Measurements from ENCODE around the gene SCN4A. TPM values are rescaled to one million over a fixed set of nuclear protein-coding genes. Genes with fewer than 3 reads are reported as not detected.

Gene SCN4A
- total and polyA plus RNA-seq, 2 of the 13 experiments (the other 11 are each of a cell fraction or from before 2014, with no cell fraction given): 0.02 to 0.03 TPM

DNA sequence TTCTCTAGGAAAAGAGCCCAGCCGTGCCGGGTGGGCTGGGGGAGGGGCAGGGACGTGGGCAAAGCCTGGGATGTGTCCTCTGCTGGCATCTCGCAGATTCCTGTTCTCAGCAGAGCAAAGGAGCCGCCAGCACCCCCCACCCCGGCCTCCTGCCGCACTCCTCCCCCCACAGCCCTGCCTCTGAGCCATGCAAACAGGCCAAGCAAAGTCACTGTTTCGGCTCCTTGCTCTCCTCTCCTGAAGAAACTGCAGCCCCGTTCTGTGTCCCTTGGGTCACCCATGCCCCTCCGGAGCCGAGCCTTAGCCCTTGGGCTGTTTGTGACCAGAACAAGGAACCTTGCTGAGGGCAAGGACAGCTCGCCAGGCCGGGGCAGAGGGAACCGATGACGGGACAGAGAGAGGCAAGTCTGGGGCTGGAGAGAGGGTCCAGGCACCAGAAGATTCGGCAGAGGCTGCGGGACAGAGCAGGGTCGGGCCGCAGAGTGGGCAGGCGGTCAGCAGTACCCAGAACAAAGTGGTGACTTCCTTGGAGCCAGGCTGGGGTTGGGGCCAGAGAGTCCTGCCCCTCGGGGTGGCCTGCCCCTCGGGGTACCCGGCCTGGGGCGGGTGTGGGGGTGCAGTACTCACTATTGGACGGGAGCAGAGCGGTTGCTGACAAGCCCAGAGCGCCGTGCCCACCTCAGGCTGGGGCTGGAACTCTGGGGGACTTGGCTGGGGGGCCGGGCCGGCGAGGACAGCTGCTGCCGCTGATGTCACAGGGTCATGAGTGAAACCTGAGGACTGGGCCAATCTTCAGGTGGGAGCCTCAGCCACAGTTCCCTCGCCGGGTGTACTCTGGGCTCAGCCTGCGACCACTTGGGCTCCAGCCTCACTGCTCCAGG is 16.3 kb upstream of the SCN4A start:
- BruUV-seq (replicated peaks): no TSS peak
- ATAC-seq: peak; percentile 25
- no peaks in the 10 kb centered on the region for H3K9me3 ChIP-seq (ENCODE audit: low read length)
- no peaks in the 10 kb centered on the region for H3K79me2 ChIP-seq (ENCODE audit: insufficient read depth, low read length)
- intact Hi-C loops (cut with micrococcal nuclease; ENCODE audit: unreplicated experiment): no loop called here
- in situ Hi-C loops (cut with HindIII; ENCODE audit: extremely low pct_ligation_motif_present, low pct_unique_long_range_greater_than_20kb): no loop called here
- H3K27ac ChIP-seq (ENCODE audit: extremely low read length, insufficient read depth, low read length): no peak overlapping the region
- no peak overlapping the region for H3K9ac ChIP-seq (ENCODE audit: insufficient read depth, low read depth, low read length)
- peaks cover 19 to 55% of the 10 kb centered on the region in 2 experiments; a peak in 4 of 5 replicates for H3K27me3 ChIP-seq (ENCODE audit: control insufficient read depth in 1 of 2, insufficient read depth in 2 of 2, low read length in 2 of 2)
- no peak for FAIRE-seq
- no peaks in the 10 kb centered on the region for H4K20me1 ChIP-seq (ENCODE audit: insufficient read depth, low read length)
- no peaks in the 10 kb centered on the region for H3K36me3 ChIP-seq (replicated peaks in 1 of 2; ENCODE audit: control insufficient read depth in 1 of 2, insufficient read depth in 2 of 2, low read length in 2 of 2)
- peak overlapping the region in 2 of 3 experiments; percentile 31 to 34; a peak in 2 of 6 replicates for H3K4me3 ChIP-seq (replicated peaks in 1 of 3; ENCODE audit: insufficient read depth in 1 of 3, low read depth in 2 of 3, low read length in 3 of 3)
- no peak overlapping the region for H2AFZ ChIP-seq (ENCODE audit: low read length)
- peaks cover 27% of the 10 kb centered on the region for H3K4me1 ChIP-seq (ENCODE audit: insufficient read depth, low read length)
- TF ChIP-seq KDM5A (IDR thresholded peaks at IDR 0.05; ENCODE audit: borderline replicate concordance, low read length) (no peak), MTF2 (CRISPR knock-in tag; IDR thresholded peaks at IDR 0.05; ENCODE audit: borderline replicate concordance) (peak; percentile 32; the same call in 1 of the 2 replicates), ZNF530 (CRISPR knock-in tag; IDR thresholded peaks at IDR 0.05; ENCODE audit: low read depth) (no peak), POGZ (CRISPR knock-in tag; IDR thresholded peaks at IDR 0.05) (no peak), ZSCAN25 (CRISPR knock-in tag; IDR thresholded peaks at IDR 0.05) (0 out of 2 replicates have a peak, but pooled peaks have one; percentile 13)
- TF ChIP-seq, protein P1, sequence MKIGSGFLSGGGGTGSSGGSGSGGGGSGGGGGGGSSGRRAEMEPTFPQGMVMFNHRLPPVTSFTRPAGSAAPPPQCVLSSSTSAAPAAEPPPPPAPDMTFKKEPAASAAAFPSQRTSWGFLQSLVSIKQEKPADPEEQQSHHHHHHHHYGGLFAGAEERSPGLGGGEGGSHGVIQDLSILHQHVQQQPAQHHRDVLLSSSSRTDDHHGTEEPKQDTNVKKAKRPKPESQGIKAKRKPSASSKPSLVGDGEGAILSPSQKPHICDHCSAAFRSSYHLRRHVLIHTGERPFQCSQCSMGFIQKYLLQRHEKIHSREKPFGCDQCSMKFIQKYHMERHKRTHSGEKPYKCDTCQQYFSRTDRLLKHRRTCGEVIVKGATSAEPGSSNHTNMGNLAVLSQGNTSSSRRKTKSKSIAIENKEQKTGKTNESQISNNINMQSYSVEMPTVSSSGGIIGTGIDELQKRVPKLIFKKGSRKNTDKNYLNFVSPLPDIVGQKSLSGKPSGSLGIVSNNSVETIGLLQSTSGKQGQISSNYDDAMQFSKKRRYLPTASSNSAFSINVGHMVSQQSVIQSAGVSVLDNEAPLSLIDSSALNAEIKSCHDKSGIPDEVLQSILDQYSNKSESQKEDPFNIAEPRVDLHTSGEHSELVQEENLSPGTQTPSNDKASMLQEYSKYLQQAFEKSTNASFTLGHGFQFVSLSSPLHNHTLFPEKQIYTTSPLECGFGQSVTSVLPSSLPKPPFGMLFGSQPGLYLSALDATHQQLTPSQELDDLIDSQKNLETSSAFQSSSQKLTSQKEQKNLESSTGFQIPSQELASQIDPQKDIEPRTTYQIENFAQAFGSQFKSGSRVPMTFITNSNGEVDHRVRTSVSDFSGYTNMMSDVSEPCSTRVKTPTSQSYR (CRISPR knock-in tag; IDR thresholded peaks at IDR 0.05; ENCODE audit: borderline replicate concordance): peak; percentile 52; the same call in 1 of the 2 replicates
- TF ChIP-seq, protein P2, sequence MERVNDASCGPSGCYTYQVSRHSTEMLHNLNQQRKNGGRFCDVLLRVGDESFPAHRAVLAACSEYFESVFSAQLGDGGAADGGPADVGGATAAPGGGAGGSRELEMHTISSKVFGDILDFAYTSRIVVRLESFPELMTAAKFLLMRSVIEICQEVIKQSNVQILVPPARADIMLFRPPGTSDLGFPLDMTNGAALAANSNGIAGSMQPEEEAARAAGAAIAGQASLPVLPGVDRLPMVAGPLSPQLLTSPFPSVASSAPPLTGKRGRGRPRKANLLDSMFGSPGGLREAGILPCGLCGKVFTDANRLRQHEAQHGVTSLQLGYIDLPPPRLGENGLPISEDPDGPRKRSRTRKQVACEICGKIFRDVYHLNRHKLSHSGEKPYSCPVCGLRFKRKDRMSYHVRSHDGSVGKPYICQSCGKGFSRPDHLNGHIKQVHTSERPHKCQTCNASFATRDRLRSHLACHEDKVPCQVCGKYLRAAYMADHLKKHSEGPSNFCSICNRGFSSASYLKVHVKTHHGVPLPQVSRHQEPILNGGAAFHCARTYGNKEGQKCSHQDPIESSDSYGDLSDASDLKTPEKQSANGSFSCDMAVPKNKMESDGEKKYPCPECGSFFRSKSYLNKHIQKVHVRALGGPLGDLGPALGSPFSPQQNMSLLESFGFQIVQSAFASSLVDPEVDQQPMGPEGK (CRISPR knock-in tag; IDR thresholded peaks at IDR 0.05): no peak
- TF ChIP-seq, protein P3, sequence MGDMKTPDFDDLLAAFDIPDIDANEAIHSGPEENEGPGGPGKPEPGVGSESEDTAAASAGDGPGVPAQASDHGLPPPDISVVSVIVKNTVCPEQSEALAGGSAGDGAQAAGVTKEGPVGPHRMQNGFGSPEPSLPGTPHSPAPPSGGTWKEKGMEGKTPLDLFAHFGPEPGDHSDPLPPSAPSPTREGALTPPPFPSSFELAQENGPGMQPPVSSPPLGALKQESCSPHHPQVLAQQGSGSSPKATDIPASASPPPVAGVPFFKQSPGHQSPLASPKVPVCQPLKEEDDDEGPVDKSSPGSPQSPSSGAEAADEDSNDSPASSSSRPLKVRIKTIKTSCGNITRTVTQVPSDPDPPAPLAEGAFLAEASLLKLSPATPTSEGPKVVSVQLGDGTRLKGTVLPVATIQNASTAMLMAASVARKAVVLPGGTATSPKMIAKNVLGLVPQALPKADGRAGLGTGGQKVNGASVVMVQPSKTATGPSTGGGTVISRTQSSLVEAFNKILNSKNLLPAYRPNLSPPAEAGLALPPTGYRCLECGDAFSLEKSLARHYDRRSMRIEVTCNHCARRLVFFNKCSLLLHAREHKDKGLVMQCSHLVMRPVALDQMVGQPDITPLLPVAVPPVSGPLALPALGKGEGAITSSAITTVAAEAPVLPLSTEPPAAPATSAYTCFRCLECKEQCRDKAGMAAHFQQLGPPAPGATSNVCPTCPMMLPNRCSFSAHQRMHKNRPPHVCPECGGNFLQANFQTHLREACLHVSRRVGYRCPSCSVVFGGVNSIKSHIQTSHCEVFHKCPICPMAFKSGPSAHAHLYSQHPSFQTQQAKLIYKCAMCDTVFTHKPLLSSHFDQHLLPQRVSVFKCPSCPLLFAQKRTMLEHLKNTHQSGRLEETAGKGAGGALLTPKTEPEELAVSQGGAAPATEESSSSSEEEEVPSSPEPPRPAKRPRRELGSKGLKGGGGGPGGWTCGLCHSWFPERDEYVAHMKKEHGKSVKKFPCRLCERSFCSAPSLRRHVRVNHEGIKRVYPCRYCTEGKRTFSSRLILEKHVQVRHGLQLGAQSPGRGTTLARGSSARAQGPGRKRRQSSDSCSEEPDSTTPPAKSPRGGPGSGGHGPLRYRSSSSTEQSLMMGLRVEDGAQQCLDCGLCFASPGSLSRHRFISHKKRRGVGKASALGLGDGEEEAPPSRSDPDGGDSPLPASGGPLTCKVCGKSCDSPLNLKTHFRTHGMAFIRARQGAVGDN (CRISPR knock-in tag; IDR thresholded peaks at IDR 0.05): peak; percentile 32; the same call in 1 of the 2 replicates
- 25% methylated on average over 31 of the region's 35 CpGs for WGBS (ENCODE audit: low lambda C conversion rate)
- peak overlapping the region; percentile 57 for H3K4me2 ChIP-seq (ENCODE audit: low read depth, low read length)
- CTCF ChIA-PET (ENCODE audit: low intra/inter-chr PET ratio, low total read pairs): interaction anchor here (0.9 kb wide), 1 partner anchor 77 kb away, joined by 3 read pairs; no protein-coding TSS in a partner anchor
- POLR2A ChIA-PET: no interaction called here
- DNase-seq (ENCODE audit: low spot score): no peak

Data from HepG2 (cell line).